ENCODE data around the gene TP53I3. TPM values are rescaled to one million over a fixed set of nuclear protein-coding genes. Genes with fewer than 3 reads are reported as not detected.

Gene TP53I3
- total and polyA plus RNA-seq, 2 donors (not counting 3 experiments of a cell fraction or from before 2014, with no cell fraction given): 94.2 to 116 TPM

DNA sequence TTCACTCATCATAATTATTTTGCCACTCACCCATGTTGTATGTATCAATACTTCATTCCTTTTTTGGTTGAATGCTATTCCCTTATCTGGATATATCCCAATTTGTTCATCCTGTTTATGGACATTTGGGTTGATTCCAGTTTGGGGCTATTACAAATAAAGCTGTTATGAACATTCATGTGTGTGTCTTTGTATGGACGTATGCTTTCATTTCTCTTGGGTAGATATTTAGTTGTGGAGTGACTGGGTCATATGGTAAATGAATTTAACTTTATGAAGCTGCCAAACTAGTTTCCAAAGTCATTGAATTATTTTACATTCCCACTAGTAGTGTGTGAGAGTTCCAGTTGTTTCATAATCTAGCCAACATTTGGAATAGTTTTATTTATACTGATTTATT lies 41.3 kb upstream of the TP53I3 start:
- dilution Hi-C loops (cut with MboI; ENCODE audit: extremely low pct_ligation_motif_present, low sequenced_read_pairs): no loop called here
- no peak overlapping the region for H3K4me3 ChIP-seq (replicated peaks in 1 of 3; ENCODE audit: insufficient read depth in 1 of 3, low read depth in 1 of 3, low read length in 3 of 3)
- no peak for DNase-seq (ENCODE audit: low read depth, low spot score)
- no peak overlapping the region for H3K4me2 ChIP-seq (ENCODE audit: insufficient read depth, low read length)
- no peaks in the 10 kb centered on the region for H4K20me1 ChIP-seq (replicated peaks; ENCODE audit: control insufficient read depth, extremely low read depth, insufficient read depth, low read length)
- H2AFZ ChIP-seq (ENCODE audit: low read depth, low read length): no peak overlapping the region
- H3K27me3 ChIP-seq (ENCODE audit: control insufficient read depth in 2 of 2, insufficient read depth in 2 of 2, low read length in 2 of 2): no peaks in the 10 kb centered on the region
- H3K9me3 ChIP-seq (replicated peaks; ENCODE audit: control insufficient read depth, insufficient read depth, low read length): no peaks in the 10 kb centered on the region
- TF ChIP-seq POLR2AphosphoS5 (IDR thresholded peaks at IDR 0.05; ENCODE audit: insufficient read depth, low read depth, low read length): no peak
- TF ChIP-seq, protein P1, sequence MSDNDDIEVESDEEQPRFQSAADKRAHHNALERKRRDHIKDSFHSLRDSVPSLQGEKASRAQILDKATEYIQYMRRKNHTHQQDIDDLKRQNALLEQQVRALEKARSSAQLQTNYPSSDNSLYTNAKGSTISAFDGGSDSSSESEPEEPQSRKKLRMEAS (IDR thresholded peaks at IDR 0.05; ENCODE audit: insufficient read depth, insufficient read length): no peak
- FAIRE-seq: no peak
- ChIA-PET CTCF (no interaction called here), POLR2A (no interaction called here)
- peaks cover 15% of the 10 kb centered on the region for H3K4me1 ChIP-seq (ENCODE audit: control insufficient read depth, extremely low read depth, insufficient read depth, low read length)
- H3K9me1 ChIP-seq (replicated peaks; ENCODE audit: control insufficient read depth, extremely low read depth, insufficient read depth, low read length): no peaks in the 10 kb centered on the region
- H3K79me2 ChIP-seq (ENCODE audit: control insufficient read depth, insufficient read depth, low read length): peaks cover 2% of the 10 kb centered on the region
- no peak overlapping the region for H3K27ac ChIP-seq (ENCODE audit: insufficient read depth, low read depth, low read length)
- H3K36me3 ChIP-seq (ENCODE audit: control insufficient read depth in 2 of 2, extremely low read depth in 1 of 2, insufficient read depth in 2 of 2, low read length in 2 of 2): no peaks in the 10 kb centered on the region
- BruUV-seq (replicated peaks): no TSS peak
- H3K9ac ChIP-seq (replicated peaks; ENCODE audit: extremely low read depth, insufficient read depth, low read length): no peak overlapping the region
- intact Hi-C loops (cut with micrococcal nuclease): no loop called here

DNA sequence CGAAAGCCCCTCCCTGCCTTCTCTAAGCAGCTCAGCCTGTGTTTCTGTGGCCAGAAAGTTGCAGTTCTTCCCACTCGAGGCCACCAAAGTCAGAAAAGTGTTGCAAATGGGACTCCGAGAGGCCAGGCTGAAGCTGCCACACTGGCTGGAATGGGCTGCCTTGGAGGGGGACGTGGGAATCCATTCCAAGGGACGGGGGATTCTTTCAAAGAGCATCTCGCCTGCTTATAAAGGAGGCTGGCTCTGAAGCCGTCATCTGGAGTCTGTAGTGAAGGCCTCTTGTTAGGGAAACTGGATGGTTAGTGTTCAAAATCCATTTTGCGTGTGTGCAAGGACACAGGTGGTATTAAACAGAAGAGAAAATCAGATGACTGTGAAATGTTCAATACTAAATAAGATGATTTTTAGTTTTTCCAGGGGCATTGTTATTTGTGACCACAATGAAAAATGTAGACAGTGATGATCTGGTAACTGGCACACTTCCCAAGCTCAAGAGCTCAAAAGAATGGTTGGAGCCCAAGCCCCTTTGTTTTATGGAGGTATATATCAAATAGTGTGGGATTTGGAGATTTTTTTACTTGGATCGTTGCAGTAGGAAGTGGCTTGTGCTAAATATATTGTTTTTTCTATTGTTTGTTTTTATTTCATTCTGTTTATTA lies 39.4 kb upstream of the TP53I3 start:
- intact Hi-C loops (cut with micrococcal nuclease) (loop anchor here (1.0 kb wide), 1 partner anchor 40 kb away; the partner anchor contains the start of gene TP53I3), dilution Hi-C loops (cut with MboI; ENCODE audit: extremely low pct_ligation_motif_present, low sequenced_read_pairs) (no loop called here)
- Histone ChIP-seq H3K4me2 (ENCODE audit: insufficient read depth, low read length) (peak overlapping the region; percentile 90), H3K79me2 (ENCODE audit: control insufficient read depth, insufficient read depth, low read length) (peaks cover 2% of the 10 kb centered on the region), H3K4me1 (ENCODE audit: control insufficient read depth, extremely low read depth, insufficient read depth, low read length) (peaks cover 19% of the 10 kb centered on the region), H3K4me3 (replicated peaks in 1 of 3; ENCODE audit: insufficient read depth in 1 of 3, low read depth in 1 of 3, low read length in 3 of 3) (peak overlapping the region; percentile 51 to 94 (median 73)), H2AFZ (ENCODE audit: low read depth, low read length) (peak overlapping the region; percentile 79), H3K36me3 (ENCODE audit: control insufficient read depth in 2 of 2, extremely low read depth in 1 of 2, insufficient read depth in 2 of 2, low read length in 2 of 2) (no peaks in the 10 kb centered on the region), H3K9me1 (replicated peaks; ENCODE audit: control insufficient read depth, extremely low read depth, insufficient read depth, low read length) (no peaks in the 10 kb centered on the region), H3K9ac (replicated peaks; ENCODE audit: extremely low read depth, insufficient read depth, low read length) (peak overlapping the region; percentile 84), H3K27ac (ENCODE audit: insufficient read depth, low read depth, low read length) (peak overlapping the region; percentile 77), H3K9me3 (replicated peaks; ENCODE audit: control insufficient read depth, insufficient read depth, low read length) (no peaks in the 10 kb centered on the region), H4K20me1 (replicated peaks; ENCODE audit: control insufficient read depth, extremely low read depth, insufficient read depth, low read length) (no peaks in the 10 kb centered on the region), H3K27me3 (ENCODE audit: control insufficient read depth in 2 of 2, insufficient read depth in 2 of 2, low read length in 2 of 2) (no peaks in the 10 kb centered on the region)
- no peak for FAIRE-seq
- ChIA-PET POLR2A (no interaction called here), CTCF (interaction anchor here (1.2 to 5.0 kb wide), 3 partner anchors 12 to 40 kb away, joined by 3 to 43 read pairs (median 5); partner anchors contain the start of gene TP53I3)
- no TSS peak for BruUV-seq (replicated peaks)
- peak; percentile 73 for DNase-seq (ENCODE audit: low read depth, low spot score)
- TF ChIP-seq EZH2 (IDR thresholded peaks at IDR 0.05; ENCODE audit: borderline replicate concordance, low read depth, low read length, severe bottlenecking) (no peak), GATA2 (IDR thresholded peaks at IDR 0.05; ENCODE audit: insufficient read depth, insufficient read length, low read depth, low read length) (no peak)
